Iris pigment epithelial cell (primary cell): ENCODE results near the gene SECISBP2.

ENCODE experiments used
- DNase-seq: peaks from one replicate; pipeline ENCODE4 v3.0.0-alpha.2; 2011; ENCODE audit warnings: low read depth

The SECISBP2 gene

GRCh38 chr9:89405826-89406225, 87.5 kb downstream of the SECISBP2 start:
- DNase-seq: no peak

- no peak for DNase-seq
Observed at GRCh38 chr9:89407070-89407469, 88.8 kb downstream of the SECISBP2 start.

- no peak for DNase-seq
Observed at GRCh38 chr9:89408628-89409101, 90.4 kb downstream of the SECISBP2 start.
